Sigmoid colon (tissue), 7 donors: Measurements from ENCODE around the gene LYPD8. TPM values are rescaled to one million over a fixed set of nuclear protein-coding genes. Genes with fewer than 3 reads are reported as not detected.

Experiments used
- DNase-seq: peaks from one replicate; pipeline ENCODE4 v3.0.0-alpha.2; 2019
- H3K27ac ChIP-seq, 4 donors: fragments of 200-600 bp; sonication (generic); one replicate each; pipeline ENCODE4 v1.5.1; 2016 to 2019; ENCODE audit warnings: mild to moderate bottlenecking in 1 of 4
- H3K27me3 ChIP-seq, 3 donors: fragments of 200-600 bp; sonication (generic); one replicate each; pipeline ENCODE4 v1.5.1; 2019; ENCODE audit warnings: mild to moderate bottlenecking in 1 of 3
- H3K36me3 ChIP-seq, 4 donors: fragments of 200-600 bp; sonication (generic); one replicate each; pipeline ENCODE4 v1.5.1; 2016 to 2019
- H3K4me1 ChIP-seq, 4 donors: fragments of 200-600 bp; sonication (generic); one replicate each; pipeline ENCODE4 v1.5.1; 2017 to 2019
- H3K4me3 ChIP-seq, 4 donors: fragments of 200-600 bp; sonication (generic); one replicate each; pipeline ENCODE4 v1.5.1; 2017 to 2019; ENCODE audit warnings: mild to moderate bottlenecking in 2 of 4, moderate library complexity in 1 of 4
- H3K9me3 ChIP-seq, 4 donors: fragments of 200-600 bp in 3 of 4; sonication (generic) in 3 of 4; one replicate each; pipeline versions ENCODE4 v1.5.1 to v1.6.1; 2013 to 2019
- EP300 ChIP-seq, 4 donors: sonication (generic); formaldehyde crosslinking; IDR thresholded peaks; one replicate each; pipeline ENCODE4 v1.6.1; 2017; ENCODE audit warnings: antibody characterized with exemption in 4 of 4
- POLR2A ChIP-seq, 2 donors: fragments of 450-650 bp; IDR thresholded peaks; one replicate each; pipeline ENCODE4 v1.6.1; 2016; ENCODE audit warnings: antibody characterized with exemption in 2 of 2, mild to moderate bottlenecking in 2 of 2, moderate library complexity in 2 of 2
- POLR2AphosphoS5 ChIP-seq, 4 donors: sonication (generic); formaldehyde crosslinking; IDR thresholded peaks; one replicate each; pipeline ENCODE4 v1.6.1; 2017; ENCODE audit warnings: antibody characterized with exemption in 4 of 4
- whole genome bisulfite sequencing, 2 donors: extraction: QIAGEN DNeasy Blood & Tissue Kit; methylation state at CpG; one replicate each; pipeline ENCODE4 v1.1.7; 2013; 5-methylcytosine and 5-hydroxymethylcytosine counted together
- intact Hi-C: fragments of 100-400 bp; cut with DNase I; formaldehyde crosslinking; loops from one replicate; pipeline ENCODE4 v1.15.1; 2023
- polyA plus RNA-seq, 3 donors: library from polyadenylated mRNA; stranded (reverse); fragments of 200-250 nt; gene quantifications; one replicate each; pipeline ENCODE4 v1.2.3, GENCODE V29; 2013
- total RNA-seq, 4 donors: library from RNA; depleted of rRNA; stranded (reverse); fragments of >200 nt; gene quantifications; one replicate each; pipeline ENCODE4 v1.1.0, GENCODE V29; 2016
- TF ChIP-seq, protein P1 (sequence below), 4 experiments: fragments of 450-650 bp in 3 of 4; fragments of 200-600 bp in 1 of 4; IDR thresholded peaks; one replicate each; pipeline ENCODE4 v1.5.1; 2016 to 2019; ENCODE audit warnings: antibody characterized with exemption in 4 of 4, mild to moderate bottlenecking in 3 of 4, moderate library complexity in 2 of 4
- donor health status: healthy with polysubstance abuse.
- donor health status: Bipolar disorder and iron deficiency.
- donor health status: healthy.

Gene LYPD8
- total and polyA plus RNA-seq, 7 donors = 0.36 to 237 (median 111) TPM; not detected in 2

DNA sequence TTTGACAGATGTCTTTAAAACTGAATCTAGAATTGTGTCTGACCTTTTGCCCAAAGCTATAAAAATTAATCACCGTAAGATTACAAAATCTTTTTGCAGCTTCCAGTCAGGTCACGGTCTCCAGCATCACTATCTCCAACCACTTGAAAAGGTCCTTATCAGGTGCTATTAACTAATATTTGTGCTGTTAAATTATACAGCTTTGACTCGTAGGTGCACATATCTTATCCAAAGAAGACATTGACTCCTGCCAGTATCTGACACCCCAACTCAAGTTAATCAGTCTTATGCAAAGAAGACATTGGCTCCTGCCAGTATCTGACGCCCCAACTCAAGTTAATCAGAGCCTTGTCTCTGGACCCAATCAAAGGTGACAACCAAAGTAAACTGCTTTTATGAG lies 19.9 kb upstream of the LYPD8 start:
- Histone ChIP-seq H3K4me1 (no peaks in the 10 kb centered on the region), H3K27me3 (no peaks in the 10 kb centered on the region), H3K9me3 (peaks cover 0 to 8% (median 1%) of the 10 kb centered on the region in 4 donors), H3K27ac (no peak overlapping the region), H3K4me3 (no peak overlapping the region), H3K36me3 (no peaks in the 10 kb centered on the region)
- DNase-seq = no peak
- TF ChIP-seq POLR2A (IDR thresholded peaks at IDR 0.05) = no peak
- TF ChIP-seq POLR2AphosphoS5 (IDR thresholded peaks at IDR 0.05) = no peak
- intact Hi-C loops = no loop called here
- 52 to 80% methylated on average over 4 of the region's 4 CpGs for WGBS, 2 donors

DNA sequence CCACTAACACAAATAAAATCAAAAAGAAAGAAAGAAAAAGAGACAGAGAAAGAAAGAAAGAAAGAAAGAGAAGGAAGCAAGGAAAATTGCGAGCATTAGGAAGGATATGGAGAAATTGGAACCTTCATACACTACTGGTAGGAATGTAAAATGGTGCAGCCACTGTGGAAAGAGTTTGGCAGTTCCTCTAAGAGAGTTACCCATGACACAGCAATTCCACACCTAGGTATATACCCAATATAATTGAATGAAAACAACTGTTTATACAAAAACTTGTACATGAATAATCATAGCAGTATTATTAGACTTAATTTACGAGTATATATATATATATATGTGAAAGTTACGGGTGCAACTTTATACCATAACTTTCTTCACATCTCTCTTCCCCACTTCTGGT lies 4.1 kb upstream of the LYPD8 start:
- H3K27ac ChIP-seq = no peak overlapping the region
- intact Hi-C loops = no loop called here
- H3K9me3 ChIP-seq = peaks cover 0 to 2% (median 0%) of the 10 kb centered on the region in 4 donors
- no peak for TF ChIP-seq POLR2AphosphoS5 (IDR thresholded peaks at IDR 0.05)
- TF ChIP-seq, protein P1, sequence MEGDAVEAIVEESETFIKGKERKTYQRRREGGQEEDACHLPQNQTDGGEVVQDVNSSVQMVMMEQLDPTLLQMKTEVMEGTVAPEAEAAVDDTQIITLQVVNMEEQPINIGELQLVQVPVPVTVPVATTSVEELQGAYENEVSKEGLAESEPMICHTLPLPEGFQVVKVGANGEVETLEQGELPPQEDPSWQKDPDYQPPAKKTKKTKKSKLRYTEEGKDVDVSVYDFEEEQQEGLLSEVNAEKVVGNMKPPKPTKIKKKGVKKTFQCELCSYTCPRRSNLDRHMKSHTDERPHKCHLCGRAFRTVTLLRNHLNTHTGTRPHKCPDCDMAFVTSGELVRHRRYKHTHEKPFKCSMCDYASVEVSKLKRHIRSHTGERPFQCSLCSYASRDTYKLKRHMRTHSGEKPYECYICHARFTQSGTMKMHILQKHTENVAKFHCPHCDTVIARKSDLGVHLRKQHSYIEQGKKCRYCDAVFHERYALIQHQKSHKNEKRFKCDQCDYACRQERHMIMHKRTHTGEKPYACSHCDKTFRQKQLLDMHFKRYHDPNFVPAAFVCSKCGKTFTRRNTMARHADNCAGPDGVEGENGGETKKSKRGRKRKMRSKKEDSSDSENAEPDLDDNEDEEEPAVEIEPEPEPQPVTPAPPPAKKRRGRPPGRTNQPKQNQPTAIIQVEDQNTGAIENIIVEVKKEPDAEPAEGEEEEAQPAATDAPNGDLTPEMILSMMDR (IDR thresholded peaks at IDR 0.05) = no peak
- TF ChIP-seq POLR2A (IDR thresholded peaks at IDR 0.05) = no peak
- no peak for TF ChIP-seq EP300 (IDR thresholded peaks at IDR 0.05)
- 71 to 93% methylated on average over 3 of the region's 3 CpGs for WGBS, 2 donors
- no peaks in the 10 kb centered on the region for H3K27me3 ChIP-seq
- no peaks in the 10 kb centered on the region for H3K36me3 ChIP-seq
- no peak for DNase-seq
- H3K4me1 ChIP-seq = no peaks in the 10 kb centered on the region
- H3K4me3 ChIP-seq = no peak overlapping the region

DNA sequence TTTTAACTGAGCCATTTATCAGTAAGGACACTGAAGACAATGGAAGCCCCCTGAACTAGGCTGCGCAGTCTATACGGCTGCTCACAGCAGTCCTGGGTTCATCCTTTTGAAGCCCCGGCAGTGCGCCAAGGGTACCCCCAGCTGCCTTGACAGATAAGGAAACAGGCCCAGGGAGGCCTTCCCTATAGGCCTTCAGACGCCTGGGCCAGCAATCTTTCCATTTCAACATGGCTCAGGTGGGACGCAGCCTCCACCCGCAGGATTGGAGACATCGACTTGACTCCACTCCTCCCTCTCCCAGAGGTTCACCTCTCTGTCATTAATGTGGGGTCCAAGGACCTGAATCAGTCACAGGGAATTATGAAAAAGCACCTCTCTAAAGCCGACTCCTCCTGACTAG lies 2.8 kb upstream of the LYPD8 start:
- H3K9me3 ChIP-seq = peaks cover 0 to 2% (median 0%) of the 10 kb centered on the region in 4 donors
- intact Hi-C loops = no loop called here
- no peak for DNase-seq
- 92 to 93% methylated on average over 9 of the region's 9 CpGs for WGBS, 2 donors
- H3K4me3 ChIP-seq = no peak overlapping the region
- H3K27ac ChIP-seq = no peak overlapping the region
- no peaks in the 10 kb centered on the region for H3K36me3 ChIP-seq
- H3K4me1 ChIP-seq = no peaks in the 10 kb centered on the region
- TF ChIP-seq EP300 (IDR thresholded peaks at IDR 0.05) (no peak), POLR2AphosphoS5 (IDR thresholded peaks at IDR 0.05) (no peak), POLR2A (IDR thresholded peaks at IDR 0.05) (no peak)
- TF ChIP-seq, protein P1 (IDR thresholded peaks at IDR 0.05) = no peak
- H3K27me3 ChIP-seq = no peaks in the 10 kb centered on the region

DNA sequence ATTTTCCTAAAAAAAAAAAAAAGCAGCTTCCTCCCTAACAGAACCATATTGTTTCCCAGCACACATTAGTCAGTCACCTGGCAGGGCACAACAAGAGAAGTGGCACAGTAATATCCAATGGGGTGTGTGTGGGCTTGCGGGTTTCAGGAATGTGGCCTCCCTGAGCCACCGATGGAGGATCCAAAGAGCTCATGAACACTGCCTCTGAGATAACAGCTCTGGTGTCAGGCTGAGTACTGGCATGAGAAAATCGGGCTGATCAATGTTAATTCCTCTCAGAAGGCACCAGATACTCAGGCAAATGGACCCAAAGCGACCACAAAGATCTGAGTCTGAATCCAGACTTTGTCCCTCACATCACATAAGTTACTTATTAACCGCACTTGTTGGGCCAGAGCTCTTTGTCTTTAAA lies 2.2 kb upstream of the LYPD8 start:
- intact Hi-C loops = no loop called here
- Histone ChIP-seq H3K9me3 (peaks cover 0 to 2% (median 0%) of the 10 kb centered on the region in 4 donors), H3K4me1 (no peaks in the 10 kb centered on the region), H3K27ac (no peak overlapping the region), H3K4me3 (no peak overlapping the region), H3K36me3 (no peaks in the 10 kb centered on the region), H3K27me3 (no peaks in the 10 kb centered on the region)
- 17 to 71% methylated on average over 5 of the region's 5 CpGs for WGBS, 2 donors
- TF ChIP-seq POLR2AphosphoS5 (IDR thresholded peaks at IDR 0.05) (no peak), POLR2A (IDR thresholded peaks at IDR 0.05) (no peak), EP300 (IDR thresholded peaks at IDR 0.05) (no peak)
- TF ChIP-seq, protein P1 (IDR thresholded peaks at IDR 0.05) = no peak
- no peak for DNase-seq

DNA sequence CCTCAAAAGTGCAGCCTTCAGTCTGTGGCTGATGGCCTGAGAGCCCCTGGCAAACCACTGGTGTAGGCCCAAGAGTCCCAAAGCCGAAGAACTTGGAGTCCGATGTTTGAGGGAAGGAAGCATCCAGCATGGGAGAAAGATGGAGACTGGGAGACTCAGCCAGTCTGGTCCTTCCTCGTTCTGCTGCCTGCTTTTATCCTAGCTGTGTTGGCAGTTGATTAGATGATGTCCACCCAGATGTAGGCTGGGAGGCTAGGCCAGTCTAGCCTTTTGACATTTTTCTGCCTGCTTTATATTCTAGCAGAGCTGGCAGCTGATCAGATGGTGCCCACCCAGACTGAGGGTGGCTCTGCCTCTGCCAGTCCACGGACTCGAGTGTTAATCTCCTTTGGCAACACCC lies 1.1 kb upstream of the LYPD8 start:
- no peak overlapping the region for H3K4me3 ChIP-seq
- peaks cover 0 to 2% (median 0%) of the 10 kb centered on the region in 4 donors for H3K9me3 ChIP-seq
- DNase-seq = no peak
- no peak for TF ChIP-seq POLR2AphosphoS5 (IDR thresholded peaks at IDR 0.05)
- no peak for TF ChIP-seq POLR2A (IDR thresholded peaks at IDR 0.05)
- TF ChIP-seq EP300 (IDR thresholded peaks at IDR 0.05) = no peak
- TF ChIP-seq, protein P1 (IDR thresholded peaks at IDR 0.05) = no peak
- no peak overlapping the region for H3K27ac ChIP-seq
- intact Hi-C loops = no loop called here
- H3K27me3 ChIP-seq = no peaks in the 10 kb centered on the region
- 90 to 94% methylated on average over 5 of the region's 5 CpGs for WGBS, 2 donors
- H3K36me3 ChIP-seq = no peaks in the 10 kb centered on the region
- no peaks in the 10 kb centered on the region for H3K4me1 ChIP-seq
